IMR-90 (cell line): Measurements from ENCODE around the gene MRTFB. TPM values are rescaled to one million over a fixed set of nuclear protein-coding genes. Genes with fewer than 3 reads are reported as not detected.

ENCODE experiments used
- ATAC-seq: fragments of 200-7000 bp; cut with Tn5 transposase; 2 replicates; pipeline ENCODE4 v1.9.1; 2020; ENCODE audit warnings: low read depth, mild to moderate bottlenecking, moderate library complexity
- BruUV-seq: library from RNA; stranded (reverse); fragments of 400-500 nt; replicated peaks from 2 replicates; lab custom pipeline; 2021; lab: Mats Ljungman, UMichigan
- CTCF ChIA-PET: fragments of 300-600 bp; formaldehyde crosslinking; extraction: SDS; loops from one replicate; lab custom pipeline; 2021; ENCODE audit warnings: antibody characterized with exemption; lab: Yijun Ruan, JAX
- POLR2A ChIA-PET: fragments of 300-600 bp; sonication (Branson Sonifier 250); formaldehyde crosslinking; loops from one replicate; lab custom pipeline; 2022; ENCODE audit warnings: antibody characterized with exemption; ENCODE audit not compliant: unreplicated experiment; lab: Charles Lee
- DNase-seq: peaks from one replicate; pipeline ENCODE4 v3.0.0; 2013
- H2AFZ ChIP-seq: replicated peaks from 2 replicates; pipeline ENCODE3; 2013; ENCODE audit warnings: low read length, mild to moderate bottlenecking; ENCODE audit not compliant: poor library complexity
- H2AK5ac ChIP-seq: 2 replicates; pipeline ENCODE4 v1.6.1; 2013; ENCODE audit warnings: low read depth, low read length, inconsistent platforms
- H2AK9ac ChIP-seq: replicated peaks from 2 replicates; pipeline ENCODE3; 2013; ENCODE audit warnings: mild to moderate bottlenecking, low read depth, low read length, moderate library complexity; ENCODE audit not compliant: poor library complexity
- H2BK120ac ChIP-seq: 2 replicates; pipeline ENCODE4 v1.6.1; 2013; ENCODE audit warnings: low read depth, low read length, inconsistent platforms
- H2BK15ac ChIP-seq: 3 replicates; pipeline ENCODE4 v1.6.1; 2013; ENCODE audit warnings: low read depth, low read length, inconsistent platforms
- H2BK20ac ChIP-seq: 2 replicates; pipeline ENCODE4 v1.6.1; 2013; ENCODE audit warnings: low read depth, mild to moderate bottlenecking, inconsistent platforms, low read length, moderate library complexity
- H2BK5ac ChIP-seq: 2 replicates; pipeline ENCODE4 v1.6.1; 2013; ENCODE audit warnings: mild to moderate bottlenecking, low read depth, low read length, inconsistent platforms; ENCODE audit not compliant: poor library complexity, severe bottlenecking
- H3K14ac ChIP-seq: replicated peaks from 2 replicates; pipeline ENCODE4 v1.6.1; 2013; ENCODE audit warnings: low read depth, low read length, inconsistent platforms
- H3K18ac ChIP-seq: 2 replicates; pipeline ENCODE4 v1.6.1; 2013; ENCODE audit warnings: low read depth, low read length, control low read depth
- H3K23ac ChIP-seq: 2 replicates; pipeline ENCODE4 v1.6.1; 2013; ENCODE audit warnings: low read depth, low read length, inconsistent platforms
- H3K27ac ChIP-seq: 2 replicates; pipeline ENCODE4 v1.5.1; 2013; ENCODE audit warnings: mild to moderate bottlenecking, control low read depth, low read length; ENCODE audit not compliant: insufficient read depth
- H3K27me3 ChIP-seq: 2 replicates; pipeline ENCODE4 v1.6.1; 2013; ENCODE audit warnings: low read length; ENCODE audit not compliant: control insufficient read depth, insufficient read depth
- H3K36me3 ChIP-seq: 2 replicates; pipeline ENCODE4 v1.6.1; 2013; ENCODE audit warnings: low read length, mixed read lengths; ENCODE audit not compliant: control insufficient read depth, insufficient read depth
- H3K4ac ChIP-seq: 2 replicates; pipeline ENCODE4 v1.6.1; 2013; ENCODE audit warnings: low read depth, low read length, inconsistent platforms
- H3K4me1 ChIP-seq: 2 replicates; pipeline ENCODE4 v1.6.1; 2013; ENCODE audit warnings: low read length, mixed read lengths; ENCODE audit not compliant: control insufficient read depth, insufficient read depth
- H3K4me2 ChIP-seq: 2 replicates; pipeline ENCODE4 v1.6.1; 2013; ENCODE audit warnings: low read depth, mild to moderate bottlenecking, control low read depth, low read length, moderate library complexity
- H3K4me3 ChIP-seq: 2 replicates; pipeline ENCODE4 v1.5.1; 2013; ENCODE audit warnings: low read depth, mild to moderate bottlenecking, control low read depth, low read length, moderate library complexity; ENCODE audit not compliant: insufficient read depth
- H3K56ac ChIP-seq: 2 replicates; pipeline ENCODE4 v1.6.1; 2013; ENCODE audit warnings: low read length, inconsistent platforms; ENCODE audit not compliant: insufficient read depth; ENCODE audit errors: extremely low read depth
- H3K79me1 ChIP-seq, 2 experiments: 2 replicates each; pipeline ENCODE4 v1.6.1; 2013; ENCODE audit warnings: low read length in 2 of 2, inconsistent platforms in 1 of 2, low read depth in 1 of 2
- H3K9ac ChIP-seq: 2 replicates; pipeline ENCODE4 v1.6.1; 2013; ENCODE audit warnings: low read depth, low read length, control low read depth
- H3K9me1 ChIP-seq: 2 replicates; pipeline ENCODE4 v1.6.1; 2013; ENCODE audit warnings: low read length, inconsistent platforms; ENCODE audit not compliant: insufficient read depth
- H3K9me3 ChIP-seq: 2 replicates; pipeline ENCODE4 v1.6.1; 2013; ENCODE audit warnings: low read length; ENCODE audit not compliant: control insufficient read depth, insufficient read depth
- H4K20me1 ChIP-seq: 2 replicates; pipeline ENCODE4 v1.6.1; 2013; ENCODE audit warnings: low read length, inconsistent platforms; ENCODE audit not compliant: insufficient read depth
- H4K5ac ChIP-seq: 2 replicates; pipeline ENCODE4 v1.6.1; 2013; ENCODE audit warnings: mild to moderate bottlenecking, low read depth, low read length, control low read depth
- H4K8ac ChIP-seq, 2 experiments: 2 replicates each; pipeline ENCODE4 v1.6.1; 2013; ENCODE audit warnings: low read depth in 2 of 2, low read length in 2 of 2, control low read depth in 1 of 2, inconsistent platforms in 1 of 2
- H4K91ac ChIP-seq: 2 replicates; pipeline ENCODE4 v1.6.1; 2013; ENCODE audit warnings: low read depth, low read length, inconsistent platforms; ENCODE audit not compliant: insufficient read depth
- BHLHE40 ChIP-seq: fragments of 150-350 bp; IDR thresholded peaks from 2 replicates; pipeline ENCODE4 v1.6.1; 2016; ENCODE audit warnings: mild to moderate bottlenecking, low read depth, low read length
- CEBPB ChIP-seq: IDR thresholded peaks from 2 replicates; pipeline ENCODE4 v1.6.1; 2012; ENCODE audit warnings: low read depth, low read length, improper control_type of control experiment
- CHD1 ChIP-seq: IDR thresholded peaks from 2 replicates; pipeline ENCODE4 v1.6.1; 2012; ENCODE audit warnings: low read depth, low read length, improper control_type of control experiment
- CTCF ChIP-seq: conservative IDR thresholded peaks from 2 replicates; pipeline ENCODE4 v1.5.1; 2012; ENCODE audit warnings: mild to moderate bottlenecking, low read depth, low read length, improper control_type of control experiment
- ELK1 ChIP-seq: fragments of 150-350 bp; IDR thresholded peaks from 2 replicates; pipeline ENCODE4 v1.6.1; 2016; ENCODE audit warnings: low read depth, mild to moderate bottlenecking, low read length, moderate library complexity, borderline replicate concordance
- FOS ChIP-seq: fragments of 150-350 bp; IDR thresholded peaks from 2 replicates; pipeline ENCODE4 v1.6.1; 2016; ENCODE audit warnings: low read depth, low read length
- MAFK ChIP-seq: IDR thresholded peaks from 2 replicates; pipeline ENCODE4 v1.6.1; 2012; ENCODE audit warnings: low read depth, low read length, improper control_type of control experiment
- MXI1 ChIP-seq: IDR thresholded peaks from 2 replicates; pipeline ENCODE4 v1.6.1; 2012; ENCODE audit warnings: low read depth, mild to moderate bottlenecking, low read length, moderate library complexity, borderline replicate concordance
- NFE2L2 ChIP-seq: fragments of 150-350 bp; IDR thresholded peaks from 2 replicates; pipeline ENCODE4 v1.6.1; 2016; ENCODE audit warnings: low read depth, mild to moderate bottlenecking, low read length
- POLR2A ChIP-seq: IDR thresholded peaks from 2 replicates; pipeline ENCODE4 v1.6.1; 2012; ENCODE audit warnings: mild to moderate bottlenecking, low read depth, low read length
- RAD21 ChIP-seq: IDR thresholded peaks from 2 replicates; pipeline ENCODE4 v1.6.1; 2012; ENCODE audit warnings: low read length, improper control_type of control experiment
- RFX5 ChIP-seq: IDR thresholded peaks from 2 replicates; pipeline ENCODE4 v1.8.0; 2012; ENCODE audit warnings: low read depth, mild to moderate bottlenecking, low read length, moderate library complexity
- SMC3 ChIP-seq: fragments of 150-350 bp; IDR thresholded peaks from 2 replicates; pipeline ENCODE4 v1.6.1; 2016; ENCODE audit warnings: low read depth, mild to moderate bottlenecking, antibody characterized with exemption, low read length, moderate library complexity
- USF2 ChIP-seq: fragments of 150-350 bp; IDR thresholded peaks from 2 replicates; pipeline ENCODE4 v1.6.1; 2017; ENCODE audit warnings: mild to moderate bottlenecking, antibody characterized with exemption, low read length, low read depth
- WGBS, 2 experiments: methylation state at CpG; one replicate each; pipeline versions ENCODE4 v1.1.5 to v1.1.7; 2013; ENCODE audit warnings: missing lambda C conversion rate in 2 of 2; ENCODE audit not compliant: insufficient read length in 1 of 2; ENCODE audit errors: extremely low coverage in 2 of 2; 5-methylcytosine and 5-hydroxymethylcytosine counted together
- dilution Hi-C: fragments of 300-500 bp; cut with HindIII; formaldehyde crosslinking; loops from one replicate; pipeline ENCODE4 v1.14.3; 2018; ENCODE audit warnings: low sequenced_read_pairs; ENCODE audit not compliant: unreplicated experiment
- in situ Hi-C: fragments of 300-500 bp; cut with MboI; formaldehyde crosslinking; loops from 3 replicates; pipeline ENCODE4 v1.14.3; 2019; ENCODE audit warnings: low sequenced_read_pairs, inconsistent platforms, mixed read lengths
- intact Hi-C: fragments of 100-400 bp; cut with micrococcal nuclease; formaldehyde crosslinking; loops from 2 replicates; pipeline ENCODE4 v1.10.0; 2022
- polyA plus RNA-seq, 3 experiments: library from polyadenylated mRNA; depleted of rRNA; stranded (reverse); fragments of >200 nt; gene quantifications; 2 replicates each; pipeline ENCODE4 v1.2.3, GENCODE V29; 2012; ENCODE audit warnings: low replicate concordance in 1 of 3
- total RNA-seq: library from RNA; depleted of rRNA; stranded (reverse); fragments of >200 nt; gene quantifications from 2 replicates; pipeline ENCODE4 v1.2.3, GENCODE V29; 2012

MRTFB gene
- total and polyA plus RNA-seq, 2 of the 4 experiments (the other 2 are of a cell fraction), result 4.4 to 5.4 TPM

- no peak overlapping the region for H3K27ac ChIP-seq
- dilution Hi-C loops, result no loop called here
- no peak overlapping the region for H2BK5ac ChIP-seq
- no peak overlapping the region for H4K8ac ChIP-seq
- H3K56ac ChIP-seq, result no peak overlapping the region
- no peak overlapping the region for H2AK5ac ChIP-seq
- H3K27me3 ChIP-seq, result peaks cover 5% of the 10 kb centered on the region
- no peak overlapping the region for H3K23ac ChIP-seq
- H2BK120ac ChIP-seq, result no peak overlapping the region
- no peak overlapping the region for H4K5ac ChIP-seq
- ChIA-PET POLR2A (no interaction called here), CTCF (interaction anchor here (0.6 kb wide), 1 partner anchor 36 kb away, joined by 3 read pairs; no protein-coding TSS in a partner anchor)
- in situ Hi-C loops, result no loop called here
- peaks cover 2% of the 10 kb centered on the region; the same call in 1 of the 2 replicates for H3K9me3 ChIP-seq
- H3K4me2 ChIP-seq, result no peak overlapping the region
- H4K20me1 ChIP-seq, result no peaks in the 10 kb centered on the region
- DNase-seq (no peak), ATAC-seq (no peak)
- no peak overlapping the region for H2BK15ac ChIP-seq
- H2AK9ac ChIP-seq, result no peak overlapping the region
- no peak overlapping the region for H3K9ac ChIP-seq
- H3K14ac ChIP-seq, result no peak overlapping the region
- H3K4ac ChIP-seq, result no peak overlapping the region
- H4K91ac ChIP-seq, result no peak overlapping the region
- no peak overlapping the region for H2BK20ac ChIP-seq
- no peaks in the 10 kb centered on the region for H3K36me3 ChIP-seq
- H3K4me1 ChIP-seq, result no peaks in the 10 kb centered on the region
- no peak overlapping the region for H2AFZ ChIP-seq
- no peak overlapping the region for H3K18ac ChIP-seq
- H3K79me1 ChIP-seq, result no peaks in the 10 kb centered on the region
- no TSS peak for BruUV-seq
- TF ChIP-seq MXI1, result no peak
- no peak for TF ChIP-seq MAFK
- no peak for TF ChIP-seq USF2
- TF ChIP-seq BHLHE40, result no peak
- TF ChIP-seq CTCF, result no peak
- TF ChIP-seq POLR2A, result no peak
- no peak for TF ChIP-seq NFE2L2
- TF ChIP-seq FOS, result no peak
- no peak for TF ChIP-seq RAD21
- no peak for TF ChIP-seq RFX5
- no peak for TF ChIP-seq CEBPB
- TF ChIP-seq CHD1, result no peak
- no peak for TF ChIP-seq ELK1
- TF ChIP-seq SMC3, result no peak
- intact Hi-C loops, result loop anchor here (10.0 kb wide), 1 partner anchor 107 kb away; no protein-coding TSS in a partner anchor
- WGBS, 2 experiments, result no CpG with 5 or more reads among the region's 7 CpGs
- H3K9me1 ChIP-seq, result no peaks in the 10 kb centered on the region
- H3K4me3 ChIP-seq, result no peak overlapping the region
These were observed 8.9 kb upstream of the MRTFB start for GRCh38 chr16:14062261-14062660.
